Dendritic cell treated with granulocyte-macrophage colony-stimulating factor and Interleukin-4, amounts not matched to agents 40 ng/mL and 50 ng/mL, for 4 days (primary cell): Measurements from ENCODE around the gene PCSK5.

Experiments
- H3K27ac Mint-ChIP-seq: one replicate; pipeline ENCODE4 v1.8.0; 2022; ENCODE audit warnings: mild to moderate bottlenecking, mixed read lengths
- H3K27me3 Mint-ChIP-seq: one replicate; pipeline ENCODE4 v1.8.0; 2022; ENCODE audit warnings: mild to moderate bottlenecking, mixed read lengths
- H3K36me3 Mint-ChIP-seq: one replicate; pipeline ENCODE4 v1.8.0; 2022; ENCODE audit warnings: low read depth, mixed read lengths
- H3K4me1 Mint-ChIP-seq: one replicate; pipeline ENCODE4 v1.8.0; 2022; ENCODE audit warnings: low read depth, mixed read lengths
- H3K4me3 Mint-ChIP-seq: one replicate; pipeline ENCODE4 v1.8.0; 2022; ENCODE audit warnings: mild to moderate bottlenecking, moderate library complexity, mixed read lengths
- H3K9me3 Mint-ChIP-seq: one replicate; pipeline ENCODE4 v1.8.0; 2022; ENCODE audit warnings: mixed read lengths
- intact Hi-C: fragments of 100-400 bp; cut with micrococcal nuclease; formaldehyde crosslinking; loops from one replicate; pipeline ENCODE4 v1.15.0; 2022

The PCSK5 gene

GRCh38 chr9:76267284-76267652 lies 376.8 kb downstream of the PCSK5 start:
- no peaks in the 10 kb centered on the region for H3K4me1 Mint-ChIP-seq
- no peak overlapping the region for H3K27ac Mint-ChIP-seq
- H3K4me3 Mint-ChIP-seq = no peak overlapping the region
- no peaks in the 10 kb centered on the region for H3K27me3 Mint-ChIP-seq
- intact Hi-C loops = no loop called here
- no peaks in the 10 kb centered on the region for H3K36me3 Mint-ChIP-seq
- H3K9me3 Mint-ChIP-seq = no peaks in the 10 kb centered on the region

GRCh38 chr9:76269789-76270188 lies 379.3 kb downstream of the PCSK5 start:
- intact Hi-C loops = no loop called here
- Mint-ChIP-seq H3K4me3 (no peak overlapping the region), H3K27ac (no peak overlapping the region), H3K4me1 (no peaks in the 10 kb centered on the region), H3K9me3 (no peaks in the 10 kb centered on the region), H3K36me3 (no peaks in the 10 kb centered on the region), H3K27me3 (no peaks in the 10 kb centered on the region)

GRCh38 chr9:76271755-76272154 lies 381.3 kb downstream of the PCSK5 start:
- H3K9me3 Mint-ChIP-seq = no peaks in the 10 kb centered on the region
- intact Hi-C loops = no loop called here
- H3K4me1 Mint-ChIP-seq = no peaks in the 10 kb centered on the region
- no peak overlapping the region for H3K4me3 Mint-ChIP-seq
- no peak overlapping the region for H3K27ac Mint-ChIP-seq
- H3K27me3 Mint-ChIP-seq = no peaks in the 10 kb centered on the region
- no peaks in the 10 kb centered on the region for H3K36me3 Mint-ChIP-seq

GRCh38 chr9:76289042-76289441 lies 398.6 kb downstream of the PCSK5 start:
- no peaks in the 10 kb centered on the region for H3K27me3 Mint-ChIP-seq
- H3K27ac Mint-ChIP-seq = no peak overlapping the region
- H3K36me3 Mint-ChIP-seq = no peaks in the 10 kb centered on the region
- intact Hi-C loops = no loop called here
- H3K4me3 Mint-ChIP-seq = no peak overlapping the region
- peaks cover 21% of the 10 kb centered on the region for H3K4me1 Mint-ChIP-seq
- H3K9me3 Mint-ChIP-seq = no peaks in the 10 kb centered on the region

GRCh38 chr9:76289703-76290102 lies 399.2 kb downstream of the PCSK5 start:
- intact Hi-C loops = no loop called here
- Mint-ChIP-seq H3K4me1 (peaks cover 21% of the 10 kb centered on the region), H3K4me3 (no peak overlapping the region), H3K9me3 (no peaks in the 10 kb centered on the region), H3K36me3 (no peaks in the 10 kb centered on the region), H3K27me3 (no peaks in the 10 kb centered on the region), H3K27ac (no peak overlapping the region)

- Mint-ChIP-seq H3K36me3 (no peaks in the 10 kb centered on the region), H3K4me3 (no peak overlapping the region), H3K9me3 (no peaks in the 10 kb centered on the region), H3K27ac (no peak overlapping the region), H3K4me1 (peaks cover 21% of the 10 kb centered on the region), H3K27me3 (no peaks in the 10 kb centered on the region)
- intact Hi-C loops = no loop called here
These were observed 400.1 kb downstream of the PCSK5 start for GRCh38 chr9:76290555-76290954.

GRCh38 chr9:76292246-76292645 lies 401.8 kb downstream of the PCSK5 start:
- peaks cover 22% of the 10 kb centered on the region for H3K4me1 Mint-ChIP-seq
- peaks cover 2% of the 10 kb centered on the region for H3K27me3 Mint-ChIP-seq
- no peak overlapping the region for H3K4me3 Mint-ChIP-seq
- no peak overlapping the region for H3K27ac Mint-ChIP-seq
- H3K36me3 Mint-ChIP-seq = no peaks in the 10 kb centered on the region
- intact Hi-C loops = no loop called here
- H3K9me3 Mint-ChIP-seq = no peaks in the 10 kb centered on the region

GRCh38 chr9:76292658-76293057 lies 402.2 kb downstream of the PCSK5 start:
- Mint-ChIP-seq H3K36me3 (no peaks in the 10 kb centered on the region), H3K27me3 (peaks cover 6% of the 10 kb centered on the region), H3K27ac (no peak overlapping the region), H3K4me3 (no peak overlapping the region), H3K4me1 (peaks cover 26% of the 10 kb centered on the region), H3K9me3 (no peaks in the 10 kb centered on the region)
- intact Hi-C loops = no loop called here

- no peaks in the 10 kb centered on the region for H3K36me3 Mint-ChIP-seq
- peaks cover 33% of the 10 kb centered on the region for H3K4me1 Mint-ChIP-seq
- no peak overlapping the region for H3K4me3 Mint-ChIP-seq
- peaks cover 7% of the 10 kb centered on the region for H3K27me3 Mint-ChIP-seq
- no peaks in the 10 kb centered on the region for H3K9me3 Mint-ChIP-seq
- H3K27ac Mint-ChIP-seq = no peak overlapping the region
- intact Hi-C loops = no loop called here
These were observed 403.8 kb downstream of the PCSK5 start for GRCh38 chr9:76294301-76294700.

GRCh38 chr9:76296561-76297310 lies 406.3 kb downstream of the PCSK5 start:
- intact Hi-C loops = no loop called here
- Mint-ChIP-seq H3K27me3 (peaks cover 7% of the 10 kb centered on the region), H3K27ac (no peak overlapping the region), H3K36me3 (no peaks in the 10 kb centered on the region), H3K9me3 (no peaks in the 10 kb centered on the region), H3K4me3 (no peak overlapping the region), H3K4me1 (peaks cover 21% of the 10 kb centered on the region)

GRCh38 chr9:76297721-76298239 lies 407.3 kb downstream of the PCSK5 start:
- H3K9me3 Mint-ChIP-seq = no peaks in the 10 kb centered on the region
- H3K27ac Mint-ChIP-seq = peak overlapping the region; percentile 15
- peaks cover 17% of the 10 kb centered on the region for H3K4me1 Mint-ChIP-seq
- H3K36me3 Mint-ChIP-seq = no peaks in the 10 kb centered on the region
- H3K27me3 Mint-ChIP-seq = peaks cover 7% of the 10 kb centered on the region
- intact Hi-C loops = no loop called here
- no peak overlapping the region for H3K4me3 Mint-ChIP-seq

GRCh38 chr9:76298521-76299144 lies 408.2 kb downstream of the PCSK5 start:
- Mint-ChIP-seq H3K36me3 (no peaks in the 10 kb centered on the region), H3K4me1 (peaks cover 13% of the 10 kb centered on the region), H3K27ac (no peak overlapping the region), H3K27me3 (peaks cover 7% of the 10 kb centered on the region), H3K4me3 (no peak overlapping the region), H3K9me3 (no peaks in the 10 kb centered on the region)
- intact Hi-C loops = no loop called here

GRCh38 chr9:76302543-76302942 lies 412.1 kb downstream of the PCSK5 start:
- Mint-ChIP-seq H3K4me3 (no peak overlapping the region), H3K27ac (no peak overlapping the region), H3K9me3 (no peaks in the 10 kb centered on the region), H3K36me3 (no peaks in the 10 kb centered on the region), H3K27me3 (peaks cover 4% of the 10 kb centered on the region), H3K4me1 (peaks cover 8% of the 10 kb centered on the region)
- intact Hi-C loops = loop anchor here (2.0 kb wide), 2 partner anchors 434 to 1104 kb away; no protein-coding TSS in a partner anchor

- H3K27ac Mint-ChIP-seq = no peak overlapping the region
- H3K9me3 Mint-ChIP-seq = no peaks in the 10 kb centered on the region
- peaks cover 4% of the 10 kb centered on the region for H3K27me3 Mint-ChIP-seq
- peaks cover 3% of the 10 kb centered on the region for H3K4me1 Mint-ChIP-seq
- H3K4me3 Mint-ChIP-seq = no peak overlapping the region
- intact Hi-C loops = loop anchor here (2.0 kb wide), 2 partner anchors 434 to 1104 kb away; no protein-coding TSS in a partner anchor
- H3K36me3 Mint-ChIP-seq = no peaks in the 10 kb centered on the region
These were observed 412.6 kb downstream of the PCSK5 start for GRCh38 chr9:76302947-76303550.
